ENCODE measurements around the gene CD36.
"Not testable (repeated sequence)": the region's sequence is repeated elsewhere in the genome, so short reads cannot be mapped to it uniquely, and the experiment has no call there.

The CD36 gene

GRCh38 chr7:80653244-80653643 lies 14.8 kb downstream of the CD36 start:
- DNase-seq (ENCODE audit: low read depth in 2 of 2), result no peak

- no peak for DNase-seq (ENCODE audit: low read depth in 2 of 2)
Observed at GRCh38 chr7:80654887-80655340, 16.5 kb downstream of the CD36 start.

GRCh38 chr7:80656029-80656428 lies 17.6 kb downstream of the CD36 start:
- no peak for DNase-seq (ENCODE audit: low read depth in 2 of 2)

GRCh38 chr7:80659120-80660055 lies 20.9 kb downstream of the CD36 start:
- DNase-seq (ENCODE audit: low read depth in 2 of 2), result no peak

DNA sequence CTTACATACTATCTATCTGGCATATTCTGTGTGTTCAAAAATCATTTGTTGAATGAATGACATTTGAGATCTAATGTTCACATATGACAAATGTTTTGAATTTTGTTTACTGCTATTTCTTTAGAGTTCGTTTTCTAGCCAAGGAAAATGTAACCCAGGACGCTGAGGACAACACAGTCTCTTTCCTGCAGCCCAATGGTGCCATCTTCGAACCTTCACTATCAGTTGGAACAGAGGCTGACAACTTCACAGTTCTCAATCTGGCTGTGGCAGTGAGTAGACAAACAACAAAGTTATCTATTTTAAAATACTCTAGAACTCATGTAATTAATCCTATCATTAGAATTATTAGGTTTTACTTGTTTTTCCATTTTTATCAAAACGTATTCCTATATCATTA lies 22.5 kb downstream of the CD36 start:
- no peak for DNase-seq (ENCODE audit: low read depth in 2 of 2)

GRCh38 chr7:80661729-80662128 lies 23.3 kb downstream of the CD36 start:
- DNase-seq (ENCODE audit: low read depth in 2 of 2), result no peak

GRCh38 chr7:80662252-80662651 lies 23.8 kb downstream of the CD36 start:
- no peak for DNase-seq (ENCODE audit: low read depth in 2 of 2)

GRCh38 chr7:80665526-80665925 lies 27.1 kb downstream of the CD36 start:
- no peak for DNase-seq (ENCODE audit: low read depth in 2 of 2)

DNA sequence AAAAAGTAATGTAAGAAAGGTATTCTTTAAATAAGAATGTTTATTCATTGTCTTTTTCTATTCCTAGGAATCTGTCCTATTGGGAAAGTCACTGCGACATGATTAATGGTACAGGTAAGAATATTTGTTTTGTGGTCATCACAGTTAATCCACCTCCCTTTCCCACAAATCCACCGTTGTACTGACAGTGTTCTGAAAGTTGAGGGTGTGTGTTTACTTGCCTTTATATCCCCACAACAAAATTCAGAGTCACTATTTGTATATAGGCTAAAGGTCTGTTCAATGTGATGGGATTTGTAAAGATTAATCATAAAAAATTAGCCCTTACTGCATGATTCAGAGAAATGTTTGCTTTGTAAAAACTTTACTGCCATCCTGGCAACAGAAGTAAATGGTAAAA lies 27.9 kb downstream of the CD36 start:
- DNase-seq (ENCODE audit: low read depth in 2 of 2), result no peak

- DNase-seq (ENCODE audit: low read depth in 2 of 2), result not testable (repeated sequence)
Observed at GRCh38 chr7:80669367-80669766, 30.9 kb downstream of the CD36 start.

GRCh38 chr7:80671744-80672143 lies 33.3 kb downstream of the CD36 start:
- no peak for DNase-seq (ENCODE audit: low read depth in 2 of 2)

- no peak for DNase-seq (ENCODE audit: low read depth in 2 of 2)
Observed at GRCh38 chr7:80675090-80675489, 36.6 kb downstream of the CD36 start.

GRCh38 chr7:80676404-80676803 lies 38.0 kb downstream of the CD36 start:
- no peak for DNase-seq (ENCODE audit: low read depth in 2 of 2)

- no peak for DNase-seq (ENCODE audit: low read depth in 2 of 2)
Observed at GRCh38 chr7:80677629-80678028, 39.2 kb downstream of the CD36 start.

DNA sequence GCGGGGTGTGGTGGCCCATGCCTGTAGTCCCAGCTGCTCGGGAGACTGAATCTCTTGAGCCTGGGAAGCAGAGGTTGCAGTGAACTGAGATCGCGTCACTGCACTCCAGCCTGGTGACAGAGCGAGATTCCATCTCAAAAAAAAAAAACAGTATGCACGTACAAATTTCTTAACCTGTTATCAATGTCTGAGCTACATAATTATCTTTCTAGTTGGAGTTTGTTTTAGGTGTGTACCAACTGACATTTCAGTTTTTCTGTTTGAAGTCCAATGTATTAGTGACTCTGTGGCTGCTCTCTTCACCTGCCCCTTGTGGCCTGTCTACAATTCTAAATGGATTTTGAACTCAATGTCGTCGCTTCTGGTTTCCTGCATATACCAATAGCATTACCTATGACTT lies 40.3 kb downstream of the CD36 start:
- no peak for DNase-seq (ENCODE audit: low read depth in 2 of 2)

GRCh38 chr7:80679921-80680907 lies 41.8 kb downstream of the CD36 start:
- DNase-seq (ENCODE audit: low read depth in 2 of 2), result no peak

- DNase-seq (ENCODE audit: low read depth in 2 of 2), result no peak
Observed at GRCh38 chr7:80681272-80681885, 42.9 kb downstream of the CD36 start.

DNA sequence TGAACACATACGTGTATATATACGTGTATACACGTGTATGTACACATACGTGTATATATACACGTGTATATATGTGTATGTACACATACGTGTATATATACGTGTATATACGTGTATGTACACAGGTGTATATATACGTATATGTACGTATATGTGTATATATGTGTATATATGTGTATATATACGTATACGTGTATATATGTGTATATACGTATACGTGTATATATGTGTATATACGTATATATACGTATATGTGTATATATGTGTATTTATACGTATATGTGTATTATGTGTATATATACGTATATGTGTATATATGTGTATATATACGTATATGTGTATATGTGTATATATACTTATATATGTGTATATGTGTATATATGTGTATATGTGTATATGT lies 44.3 kb downstream of the CD36 start:
- DNase-seq (ENCODE audit: low read depth in 2 of 2), result no peak

DNA sequence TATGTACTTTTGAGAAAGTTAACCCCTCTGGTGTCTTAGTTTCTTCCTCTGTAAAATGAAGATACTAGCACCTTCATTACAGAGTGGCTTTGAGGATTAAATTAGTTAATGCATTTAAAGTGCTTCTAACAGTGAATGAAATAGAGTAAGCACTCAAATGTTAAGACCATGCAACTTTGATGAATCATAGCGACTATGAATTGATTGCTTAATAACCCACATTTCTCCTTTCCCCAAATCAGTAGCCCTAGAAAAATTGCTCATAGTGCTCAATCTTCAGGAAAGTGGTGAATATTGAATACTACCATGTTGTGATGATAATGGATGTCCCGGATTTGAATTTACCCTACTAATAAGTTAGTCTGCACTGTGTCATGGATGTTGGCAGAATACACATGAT lies 48.1 kb downstream of the CD36 start:
- DNase-seq (ENCODE audit: low read depth in 2 of 2), result no peak

DNA sequence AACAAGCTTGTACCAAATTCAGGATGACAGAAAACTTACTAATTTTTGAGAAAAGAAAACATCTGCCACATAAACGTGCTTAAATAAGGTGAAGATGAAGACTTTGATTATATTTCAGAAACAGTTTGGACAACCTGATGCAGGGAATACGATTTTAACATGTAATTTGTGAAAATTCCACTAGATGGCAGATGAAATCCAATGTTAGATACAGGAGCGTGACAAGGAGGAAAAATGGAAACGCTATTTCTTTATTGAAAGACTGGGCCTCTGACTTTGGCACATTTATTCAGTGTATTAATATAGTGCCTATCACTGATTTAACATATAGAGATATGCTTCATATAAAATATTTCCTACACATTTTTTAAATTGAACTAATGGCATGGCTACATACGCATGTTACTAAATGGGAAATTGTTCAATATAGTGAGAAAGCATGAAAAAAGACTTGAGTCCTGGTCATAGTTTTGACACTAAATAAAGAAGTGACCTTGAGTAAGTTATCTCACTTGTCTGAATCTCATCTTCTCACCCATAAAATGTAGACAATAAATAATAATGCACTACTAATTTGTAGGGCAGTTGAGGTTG lies 60.7 kb downstream of the CD36 start:
- no peak for DNase-seq (ENCODE audit: low read depth in 2 of 2)

GRCh38 chr7:80699721-80700256 lies 61.3 kb downstream of the CD36 start:
- DNase-seq (ENCODE audit: low read depth in 2 of 2), result no peak
